Mucosa of rectum (tissue), 2 donors: ENCODE data around the gene ANKRD11.
A peak's percentile ranks its signal among the peaks of the same experiment; 100 is the strongest.
"Not testable (repeated sequence)": the region's sequence is repeated elsewhere in the genome, so short reads cannot be mapped to it uniquely, and the experiment has no call there.

Source experiments
- H3K27ac ChIP-seq, 2 donors: one replicate each; pipeline ENCODE4 v1.7.0; 2013; ENCODE audit warnings: inconsistent platforms in 2 of 2, low read depth in 2 of 2, low read length in 2 of 2
- H3K27me3 ChIP-seq, 2 donors: one replicate each; pipeline ENCODE4 v1.7.0; 2013; ENCODE audit warnings: low read length in 2 of 2; ENCODE audit not compliant: control insufficient read depth in 2 of 2, insufficient read depth in 2 of 2
- H3K36me3 ChIP-seq, 2 donors: one replicate each; pipeline ENCODE4 v1.7.0; 2013; ENCODE audit warnings: low read length in 2 of 2; ENCODE audit not compliant: control insufficient read depth in 2 of 2, insufficient read depth in 2 of 2
- H3K4me1 ChIP-seq, 2 donors: one replicate each; pipeline ENCODE4 v1.7.0; 2013; ENCODE audit warnings: low read length in 2 of 2, mild to moderate bottlenecking in 1 of 2; ENCODE audit not compliant: control insufficient read depth in 2 of 2, insufficient read depth in 2 of 2
- H3K4me3 ChIP-seq, 2 donors: one replicate each; pipeline ENCODE4 v1.7.0; 2013; ENCODE audit warnings: low read length in 2 of 2
- H3K9ac ChIP-seq, 2 donors: one replicate each; pipeline ENCODE4 v1.7.0; 2013; ENCODE audit warnings: low read length in 2 of 2, low read depth in 1 of 2, mild to moderate bottlenecking in 1 of 2
- H3K9me3 ChIP-seq, 2 donors: one replicate each; pipeline ENCODE4 v1.7.0; 2013; ENCODE audit warnings: low read length in 2 of 2; ENCODE audit not compliant: control insufficient read depth in 2 of 2
- donor health status: healthy.
- donor health status: Normal muscosa, but diverticular disease.

Gene ANKRD11

GRCh38 chr16:89264800-89265550 is 225.4 kb downstream of the ANKRD11 start:
- no peak overlapping the region for H3K27ac ChIP-seq
- no peaks in the 10 kb centered on the region for H3K4me1 ChIP-seq
- H3K9ac ChIP-seq, result no peak overlapping the region
- peaks cover 15 to 20% of the 10 kb centered on the region in 2 donors for H3K36me3 ChIP-seq
- H3K27me3 ChIP-seq, result no peaks in the 10 kb centered on the region
- H3K9me3 ChIP-seq, result no peaks in the 10 kb centered on the region
- H3K4me3 ChIP-seq, result no peak overlapping the region

GRCh38 chr16:89261691-89262563 is 228.4 kb downstream of the ANKRD11 start:
- Histone ChIP-seq H3K9me3 (no peaks in the 10 kb centered on the region), H3K27me3 (peaks cover 8 to 10% of the 10 kb centered on the region in 2 donors), H3K4me1 (peaks cover 5% of the 10 kb centered on the region in 2 donors), H3K9ac (no peak overlapping the region), H3K27ac (peak overlapping the region in 1 of 2 donors; percentile 23), H3K4me3 (peak overlapping the region in 1 of 2 donors; percentile 33), H3K36me3 (peaks cover 2 to 8% of the 10 kb centered on the region in 2 donors)

GRCh38 chr16:89259901-89260300 is 230.5 kb downstream of the ANKRD11 start:
- not testable (repeated sequence) for H3K9ac ChIP-seq, H3K4me1 ChIP-seq, H3K4me3 ChIP-seq, H3K9me3 ChIP-seq, H3K36me3 ChIP-seq, H3K27ac ChIP-seq
- H3K27me3 ChIP-seq, result peaks cover 8 to 13% of the 10 kb centered on the region in 2 donors

- no peaks in the 10 kb centered on the region for H3K36me3 ChIP-seq
- no peak overlapping the region for H3K9ac ChIP-seq
- peaks cover 7 to 10% of the 10 kb centered on the region in 2 donors for H3K4me1 ChIP-seq
- H3K9me3 ChIP-seq, result no peaks in the 10 kb centered on the region
- peaks cover 8 to 13% of the 10 kb centered on the region in 2 donors for H3K27me3 ChIP-seq
- peak overlapping the region; percentile 59 to 66 for H3K4me3 ChIP-seq
- H3K27ac ChIP-seq, result no peak overlapping the region
These were observed 232.4 kb downstream of the ANKRD11 start for GRCh38 chr16:89257757-89258465.

- H3K4me1 ChIP-seq, result peaks cover 7 to 10% of the 10 kb centered on the region in 2 donors
- H3K27me3 ChIP-seq, result peaks cover 8 to 13% of the 10 kb centered on the region in 2 donors
- no peak overlapping the region for H3K27ac ChIP-seq
- no peaks in the 10 kb centered on the region for H3K36me3 ChIP-seq
- peak overlapping the region; percentile 59 to 66 for H3K4me3 ChIP-seq
- no peaks in the 10 kb centered on the region for H3K9me3 ChIP-seq
- peak overlapping the region in 1 of 2 donors; percentile 46 for H3K9ac ChIP-seq
These were observed 233.1 kb downstream of the ANKRD11 start for GRCh38 chr16:89257281-89257731.

- Histone ChIP-seq H3K4me1 (peaks cover 7 to 10% of the 10 kb centered on the region in 2 donors), H3K36me3 (no peaks in the 10 kb centered on the region), H3K9ac (peak overlapping the region in 1 of 2 donors; percentile 46), H3K27me3 (peaks cover 8 to 13% of the 10 kb centered on the region in 2 donors), H3K27ac (no peak overlapping the region), H3K4me3 (peak overlapping the region; percentile 59 to 66), H3K9me3 (no peaks in the 10 kb centered on the region)
These were observed 233.6 kb downstream of the ANKRD11 start for GRCh38 chr16:89256651-89257254.

- Histone ChIP-seq H3K9me3 (no peaks in the 10 kb centered on the region), H3K36me3 (no peaks in the 10 kb centered on the region), H3K4me1 (peaks cover 7 to 10% of the 10 kb centered on the region in 2 donors), H3K27ac (no peak overlapping the region), H3K9ac (no peak overlapping the region), H3K27me3 (peaks cover 8 to 13% of the 10 kb centered on the region in 2 donors), H3K4me3 (no peak overlapping the region)
These were observed 236.6 kb downstream of the ANKRD11 start for GRCh38 chr16:89253548-89254287.

GRCh38 chr16:89248196-89248982 is 242.0 kb downstream of the ANKRD11 start:
- H3K36me3 ChIP-seq, result no peaks in the 10 kb centered on the region
- no peak overlapping the region for H3K27ac ChIP-seq
- no peak overlapping the region for H3K9ac ChIP-seq
- peaks cover 4 to 5% of the 10 kb centered on the region in 2 donors for H3K4me1 ChIP-seq
- H3K27me3 ChIP-seq, result no peaks in the 10 kb centered on the region
- H3K9me3 ChIP-seq, result no peaks in the 10 kb centered on the region
- no peak overlapping the region for H3K4me3 ChIP-seq

- H3K9ac ChIP-seq, H3K4me1 ChIP-seq, H3K27ac ChIP-seq, H3K27me3 ChIP-seq, H3K4me3 ChIP-seq, H3K9me3 ChIP-seq, H3K36me3 ChIP-seq: not testable (repeated sequence)
These were observed 242.7 kb downstream of the ANKRD11 start for GRCh38 chr16:89247734-89248075.
